ENCODE measurements around the gene ACTG2. TPM values are rescaled to one million over a fixed set of nuclear protein-coding genes. Genes with fewer than 3 reads are reported as not detected.
"Not testable (repeated sequence)": the region's sequence is repeated elsewhere in the genome, so short reads cannot be mapped to it uniquely, and the experiment has no call there.

The ACTG2 gene
- total RNA-seq, 1 experiment from 2014 or later: 0.23 TPM

GRCh38 chr2:73938718-73939352, 46.0 kb downstream of the ACTG2 start:
- Histone ChIP-seq H3K36me3 (ENCODE audit: control insufficient read depth, insufficient read depth, low read length) (no peaks in the 10 kb centered on the region), H3K9me3 (ENCODE audit: control insufficient read depth, insufficient read depth, low read depth, low read length) (no peaks in the 10 kb centered on the region), H3K4me3 (ENCODE audit: low read depth in 2 of 2, low read length in 2 of 2) (no peak overlapping the region), H3K27ac (ENCODE audit: low read length) (no peak overlapping the region), H3K4me1 (ENCODE audit: control insufficient read depth, insufficient read depth, low read length) (no peaks in the 10 kb centered on the region), H3K27me3 (ENCODE audit: control insufficient read depth, insufficient read depth, low read length) (no peaks in the 10 kb centered on the region)
- BruUV-seq (replicated peaks): no TSS peak
- no peak for TF ChIP-seq CTCF (IDR thresholded peaks at IDR 0.05)
- TF ChIP-seq POLR2AphosphoS5 (IDR thresholded peaks at IDR 0.05; ENCODE audit: low read depth, low read length): no peak
- TF ChIP-seq, protein P1, sequence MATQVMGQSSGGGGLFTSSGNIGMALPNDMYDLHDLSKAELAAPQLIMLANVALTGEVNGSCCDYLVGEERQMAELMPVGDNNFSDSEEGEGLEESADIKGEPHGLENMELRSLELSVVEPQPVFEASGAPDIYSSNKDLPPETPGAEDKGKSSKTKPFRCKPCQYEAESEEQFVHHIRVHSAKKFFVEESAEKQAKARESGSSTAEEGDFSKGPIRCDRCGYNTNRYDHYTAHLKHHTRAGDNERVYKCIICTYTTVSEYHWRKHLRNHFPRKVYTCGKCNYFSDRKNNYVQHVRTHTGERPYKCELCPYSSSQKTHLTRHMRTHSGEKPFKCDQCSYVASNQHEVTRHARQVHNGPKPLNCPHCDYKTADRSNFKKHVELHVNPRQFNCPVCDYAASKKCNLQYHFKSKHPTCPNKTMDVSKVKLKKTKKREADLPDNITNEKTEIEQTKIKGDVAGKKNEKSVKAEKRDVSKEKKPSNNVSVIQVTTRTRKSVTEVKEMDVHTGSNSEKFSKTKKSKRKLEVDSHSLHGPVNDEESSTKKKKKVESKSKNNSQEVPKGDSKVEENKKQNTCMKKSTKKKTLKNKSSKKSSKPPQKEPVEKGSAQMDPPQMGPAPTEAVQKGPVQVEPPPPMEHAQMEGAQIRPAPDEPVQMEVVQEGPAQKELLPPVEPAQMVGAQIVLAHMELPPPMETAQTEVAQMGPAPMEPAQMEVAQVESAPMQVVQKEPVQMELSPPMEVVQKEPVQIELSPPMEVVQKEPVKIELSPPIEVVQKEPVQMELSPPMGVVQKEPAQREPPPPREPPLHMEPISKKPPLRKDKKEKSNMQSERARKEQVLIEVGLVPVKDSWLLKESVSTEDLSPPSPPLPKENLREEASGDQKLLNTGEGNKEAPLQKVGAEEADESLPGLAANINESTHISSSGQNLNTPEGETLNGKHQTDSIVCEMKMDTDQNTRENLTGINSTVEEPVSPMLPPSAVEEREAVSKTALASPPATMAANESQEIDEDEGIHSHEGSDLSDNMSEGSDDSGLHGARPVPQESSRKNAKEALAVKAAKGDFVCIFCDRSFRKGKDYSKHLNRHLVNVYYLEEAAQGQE (IDR thresholded peaks at IDR 0.05; ENCODE audit: insufficient read depth in 1 of 2, low read depth in 2 of 2, low read length in 1 of 2): no peak
- no peak for TF ChIP-seq TCF7L2 (IDR thresholded peaks at IDR 0.05; ENCODE audit: low read depth, low read length)
- no peak for TF ChIP-seq SIN3A (IDR thresholded peaks at IDR 0.05; ENCODE audit: borderline replicate concordance, insufficient read depth, low read depth, low read length)
- POLR2A ChIA-PET: no interaction called here
- intact Hi-C loops (cut with micrococcal nuclease; ENCODE audit: unreplicated experiment) (no loop called here), in situ Hi-C loops (cut with HindIII; ENCODE audit: low pct_unique_long_range_greater_than_20kb, low sequenced_read_pairs) (no loop called here)
- no peak for DNase-seq (ENCODE audit: low read depth, low spot score)
- no peak for ATAC-seq
- CTCF ChIA-PET: no interaction called here

DNA sequence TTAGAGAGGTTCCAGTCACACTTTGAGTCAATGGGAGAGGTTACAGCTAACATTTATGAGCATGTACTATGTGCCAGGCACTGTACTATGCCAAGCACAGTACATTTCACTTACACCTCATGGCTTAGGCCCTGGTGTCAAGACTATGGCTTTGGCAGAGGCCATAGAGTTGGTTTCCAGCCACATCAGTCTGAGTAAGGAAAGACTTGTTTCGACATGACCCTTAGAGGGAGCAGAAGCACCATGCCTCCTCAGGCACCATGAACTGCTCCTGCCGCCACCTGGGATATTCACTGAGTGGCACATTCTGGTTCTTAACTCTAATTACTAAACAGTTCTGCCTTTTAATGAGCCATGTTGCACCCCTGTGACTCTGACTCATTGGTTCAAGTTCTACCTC, 46.6 kb downstream of the ACTG2 start:
- Histone ChIP-seq H3K27ac (ENCODE audit: low read length) (no peak overlapping the region), H3K4me1 (ENCODE audit: control insufficient read depth, insufficient read depth, low read length) (no peaks in the 10 kb centered on the region), H3K36me3 (ENCODE audit: control insufficient read depth, insufficient read depth, low read length) (no peaks in the 10 kb centered on the region), H3K9me3 (ENCODE audit: control insufficient read depth, insufficient read depth, low read depth, low read length) (no peaks in the 10 kb centered on the region), H3K27me3 (ENCODE audit: control insufficient read depth, insufficient read depth, low read length) (no peaks in the 10 kb centered on the region), H3K4me3 (ENCODE audit: low read depth in 2 of 2, low read length in 2 of 2) (no peak overlapping the region)
- ATAC-seq (no peak), DNase-seq (ENCODE audit: low read depth, low spot score) (no peak)
- ChIA-PET POLR2A (no interaction called here), CTCF (no interaction called here)
- TF ChIP-seq POLR2AphosphoS5 (IDR thresholded peaks at IDR 0.05; ENCODE audit: low read depth, low read length) (no peak), TCF7L2 (IDR thresholded peaks at IDR 0.05; ENCODE audit: low read depth, low read length) (no peak), CTCF (IDR thresholded peaks at IDR 0.05) (no peak), SIN3A (IDR thresholded peaks at IDR 0.05; ENCODE audit: borderline replicate concordance, insufficient read depth, low read depth, low read length) (no peak)
- TF ChIP-seq, protein P1 (IDR thresholded peaks at IDR 0.05; ENCODE audit: insufficient read depth in 1 of 2, low read depth in 2 of 2, low read length in 1 of 2): no peak
- in situ Hi-C loops (cut with HindIII; ENCODE audit: low pct_unique_long_range_greater_than_20kb, low sequenced_read_pairs) (no loop called here), intact Hi-C loops (cut with micrococcal nuclease; ENCODE audit: unreplicated experiment) (no loop called here)
- no TSS peak for BruUV-seq (replicated peaks)

DNA sequence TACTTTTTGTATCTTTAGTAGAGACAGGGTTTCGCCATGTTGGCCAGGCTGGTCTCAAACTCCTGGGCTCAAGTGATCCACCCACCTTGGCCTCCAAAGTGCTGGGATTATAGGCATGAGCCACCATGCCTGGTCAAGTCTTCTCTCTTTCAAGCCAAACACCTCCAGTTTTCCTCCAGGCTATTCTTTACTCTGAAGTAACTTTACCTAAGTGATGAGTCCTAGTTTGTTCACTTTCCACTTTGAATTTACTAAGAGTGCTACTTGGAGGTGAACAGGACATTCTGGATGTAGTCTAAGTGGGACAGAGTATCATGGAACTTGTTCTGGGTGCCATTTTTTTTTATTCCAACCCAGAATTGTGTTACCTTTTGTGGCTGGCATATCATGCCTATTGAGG, 47.3 kb downstream of the ACTG2 start:
- DNase-seq (ENCODE audit: low read depth, low spot score); in situ Hi-C loops (cut with HindIII; ENCODE audit: low pct_unique_long_range_greater_than_20kb, low sequenced_read_pairs); POLR2A ChIA-PET; H3K4me3 ChIP-seq (ENCODE audit: low read depth in 2 of 2, low read length in 2 of 2); intact Hi-C loops (cut with micrococcal nuclease; ENCODE audit: unreplicated experiment); H3K4me1 ChIP-seq (ENCODE audit: control insufficient read depth, insufficient read depth, low read length); H3K27me3 ChIP-seq (ENCODE audit: control insufficient read depth, insufficient read depth, low read length); H3K27ac ChIP-seq (ENCODE audit: low read length); H3K36me3 ChIP-seq (ENCODE audit: control insufficient read depth, insufficient read depth, low read length); H3K9me3 ChIP-seq (ENCODE audit: control insufficient read depth, insufficient read depth, low read depth, low read length); CTCF ChIA-PET; BruUV-seq (replicated peaks); ATAC-seq: not testable (repeated sequence)

Data from Panc1 (cell line).